Measurements from ENCODE around the gene ZNF18.
"Not testable (repeated sequence)": the region's sequence is repeated elsewhere in the genome, so short reads cannot be mapped to it uniquely, and the experiment has no call there.

The ZNF18 gene

GRCh38 chr17:11986942-11987329 lies 10.3 kb downstream of the ZNF18 start:
- DNase-seq (ENCODE audit: low read depth in 1 of 2, low spot score in 1 of 2), result no peak

- DNase-seq (ENCODE audit: low read depth in 1 of 2, low spot score in 1 of 2), result no peak
These were observed 10.9 kb downstream of the ZNF18 start for GRCh38 chr17:11986179-11986941.

GRCh38 chr17:11981862-11982261 lies 15.4 kb downstream of the ZNF18 start:
- DNase-seq (ENCODE audit: low read depth in 1 of 2, low spot score in 1 of 2), result no peak

GRCh38 chr17:11980813-11981212 lies 16.5 kb downstream of the ZNF18 start:
- no peak for DNase-seq (ENCODE audit: low read depth in 1 of 2, low spot score in 1 of 2)

GRCh38 chr17:11979795-11980194 lies 17.5 kb downstream of the ZNF18 start:
- no peak for DNase-seq (ENCODE audit: low read depth in 1 of 2, low spot score in 1 of 2)

GRCh38 chr17:11972741-11973140 lies 24.5 kb downstream of the ZNF18 start:
- not testable (repeated sequence) for DNase-seq (ENCODE audit: low read depth in 1 of 2, low spot score in 1 of 2)

GRCh38 chr17:11969565-11969964 lies 27.7 kb downstream of the ZNF18 start:
- DNase-seq (ENCODE audit: low read depth in 1 of 2, low spot score in 1 of 2), result no peak

GRCh38 chr17:11954936-11955335 lies 42.3 kb downstream of the ZNF18 start:
- no peak for DNase-seq (ENCODE audit: low read depth in 1 of 2, low spot score in 1 of 2)

- no peak for DNase-seq (ENCODE audit: low read depth in 1 of 2, low spot score in 1 of 2)
These were observed 43.4 kb downstream of the ZNF18 start for GRCh38 chr17:11953924-11954323.

GRCh38 chr17:11952610-11953009 lies 44.7 kb downstream of the ZNF18 start:
- DNase-seq (ENCODE audit: low read depth in 1 of 2, low spot score in 1 of 2), result no peak

GRCh38 chr17:11950771-11951519 lies 46.3 kb downstream of the ZNF18 start:
- no peak for DNase-seq (ENCODE audit: low read depth in 1 of 2, low spot score in 1 of 2)

- DNase-seq (ENCODE audit: low read depth in 1 of 2, low spot score in 1 of 2), result not testable (repeated sequence)
These were observed 47.7 kb downstream of the ZNF18 start for GRCh38 chr17:11949571-11949970.

GRCh38 chr17:11948789-11949188 lies 48.5 kb downstream of the ZNF18 start:
- no peak for DNase-seq (ENCODE audit: low read depth in 1 of 2, low spot score in 1 of 2)

- no peak for DNase-seq (ENCODE audit: low read depth in 1 of 2, low spot score in 1 of 2)
These were observed 52.7 kb downstream of the ZNF18 start for GRCh38 chr17:11944587-11944986.

- no peak for DNase-seq (ENCODE audit: low read depth in 1 of 2, low spot score in 1 of 2)
These were observed 53.4 kb downstream of the ZNF18 start for GRCh38 chr17:11943759-11944347.

GRCh38 chr17:11943086-11943485 lies 54.2 kb downstream of the ZNF18 start:
- DNase-seq (ENCODE audit: low read depth in 1 of 2, low spot score in 1 of 2), result not testable (repeated sequence)

- no peak for DNase-seq (ENCODE audit: low read depth in 1 of 2, low spot score in 1 of 2)
These were observed 56.4 kb downstream of the ZNF18 start for GRCh38 chr17:11940904-11941303.

- DNase-seq (ENCODE audit: low read depth in 1 of 2, low spot score in 1 of 2), result no peak
These were observed 61.4 kb downstream of the ZNF18 start for GRCh38 chr17:11935734-11936406.

- no peak for DNase-seq (ENCODE audit: low read depth in 1 of 2, low spot score in 1 of 2)
These were observed 64.9 kb downstream of the ZNF18 start for GRCh38 chr17:11932337-11932898.

- no peak for DNase-seq (ENCODE audit: low read depth in 1 of 2, low spot score in 1 of 2)
These were observed 68.8 kb downstream of the ZNF18 start for GRCh38 chr17:11928436-11928835.
